ENCODE measurements around the gene FAM234B.

Gene FAM234B

GRCh38 chr12:13084898-13085640 lies 40.9 kb downstream of the FAM234B start:
- Histone ChIP-seq H3K36me3 (ENCODE audit: control insufficient read depth, low read depth, low read length) (peaks cover 17% of the 10 kb centered on the region), H3K9me3 (ENCODE audit: control insufficient read depth, low read depth, low read length) (no peaks in the 10 kb centered on the region), H3K9ac (ENCODE audit: low read length) (no peak overlapping the region), H3K27me3 (ENCODE audit: control insufficient read depth, insufficient read depth, low read length) (no peaks in the 10 kb centered on the region), H3K27ac (ENCODE audit: low read length) (no peak overlapping the region), H3K4me3 (ENCODE audit: low read length) (no peak overlapping the region), H3K4me1 (ENCODE audit: control insufficient read depth, low read depth, low read length) (peaks cover 29% of the 10 kb centered on the region)

- no peak overlapping the region for H3K27ac ChIP-seq (ENCODE audit: low read length)
- peaks cover 29% of the 10 kb centered on the region for H3K4me1 ChIP-seq (ENCODE audit: control insufficient read depth, low read depth, low read length)
- peaks cover 6% of the 10 kb centered on the region for H3K36me3 ChIP-seq (ENCODE audit: control insufficient read depth, low read depth, low read length)
- no peaks in the 10 kb centered on the region for H3K9me3 ChIP-seq (ENCODE audit: control insufficient read depth, low read depth, low read length)
- no peaks in the 10 kb centered on the region for H3K27me3 ChIP-seq (ENCODE audit: control insufficient read depth, insufficient read depth, low read length)
- no peak overlapping the region for H3K9ac ChIP-seq (ENCODE audit: low read length)
- H3K4me3 ChIP-seq (ENCODE audit: low read length), result no peak overlapping the region
Measured at GRCh38 chr12:13085968-13086686, 41.9 kb downstream of the FAM234B start.

- Histone ChIP-seq H3K9ac (ENCODE audit: low read length) (peak overlapping the region; percentile 20), H3K9me3 (ENCODE audit: control insufficient read depth, low read depth, low read length) (no peaks in the 10 kb centered on the region), H3K36me3 (ENCODE audit: control insufficient read depth, low read depth, low read length) (peaks cover 4% of the 10 kb centered on the region), H3K27me3 (ENCODE audit: control insufficient read depth, insufficient read depth, low read length) (no peaks in the 10 kb centered on the region), H3K4me3 (ENCODE audit: low read length) (peak overlapping the region; percentile 29), H3K4me1 (ENCODE audit: control insufficient read depth, low read depth, low read length) (peaks cover 34% of the 10 kb centered on the region), H3K27ac (ENCODE audit: low read length) (peak overlapping the region; percentile 43)
Measured at GRCh38 chr12:13087766-13088165, 43.6 kb downstream of the FAM234B start.

GRCh38 chr12:13088496-13088895 lies 44.3 kb downstream of the FAM234B start:
- no peaks in the 10 kb centered on the region for H3K9me3 ChIP-seq (ENCODE audit: control insufficient read depth, low read depth, low read length)
- H3K4me1 ChIP-seq (ENCODE audit: control insufficient read depth, low read depth, low read length), result peaks cover 34% of the 10 kb centered on the region
- H3K36me3 ChIP-seq (ENCODE audit: control insufficient read depth, low read depth, low read length), result no peaks in the 10 kb centered on the region
- H3K9ac ChIP-seq (ENCODE audit: low read length), result peak overlapping the region; percentile 20
- H3K27ac ChIP-seq (ENCODE audit: low read length), result peak overlapping the region; percentile 43
- no peaks in the 10 kb centered on the region for H3K27me3 ChIP-seq (ENCODE audit: control insufficient read depth, insufficient read depth, low read length)
- H3K4me3 ChIP-seq (ENCODE audit: low read length), result peak overlapping the region; percentile 29

- Histone ChIP-seq H3K4me1 (ENCODE audit: control insufficient read depth, low read depth, low read length) (peaks cover 34% of the 10 kb centered on the region), H3K4me3 (ENCODE audit: low read length) (no peak overlapping the region), H3K27me3 (ENCODE audit: control insufficient read depth, insufficient read depth, low read length) (no peaks in the 10 kb centered on the region)
Measured at GRCh38 chr12:13090054-13090453, 45.9 kb downstream of the FAM234B start.

GRCh38 chr12:13091832-13092231 lies 47.7 kb downstream of the FAM234B start:
- Histone ChIP-seq H3K4me1 (ENCODE audit: control insufficient read depth, low read depth, low read length) (peaks cover 31% of the 10 kb centered on the region), H3K36me3 (ENCODE audit: control insufficient read depth, low read depth, low read length) (no peaks in the 10 kb centered on the region), H3K4me3 (ENCODE audit: low read length) (no peak overlapping the region), H3K9me3 (ENCODE audit: control insufficient read depth, low read depth, low read length) (no peaks in the 10 kb centered on the region), H3K27ac (ENCODE audit: low read length) (no peak overlapping the region), H3K9ac (ENCODE audit: low read length) (no peak overlapping the region), H3K27me3 (ENCODE audit: control insufficient read depth, insufficient read depth, low read length) (no peaks in the 10 kb centered on the region)

More at GRCh38 chr12:13090054-13090453, 45.9 kb downstream of the FAM234B start:
- Histone ChIP-seq H3K9ac (ENCODE audit: low read length) (no peak overlapping the region), H3K27ac (ENCODE audit: low read length) (no peak overlapping the region), H3K36me3 (ENCODE audit: control insufficient read depth, low read depth, low read length) (no peaks in the 10 kb centered on the region), H3K9me3 (ENCODE audit: control insufficient read depth, low read depth, low read length) (no peaks in the 10 kb centered on the region)

GRCh38 chr12:13093191-13093847 lies 49.1 kb downstream of the FAM234B start:
- Histone ChIP-seq H3K4me3 (ENCODE audit: low read length) (no peak overlapping the region), H3K27ac (ENCODE audit: low read length) (no peak overlapping the region), H3K9ac (ENCODE audit: low read length) (no peak overlapping the region), H3K27me3 (ENCODE audit: control insufficient read depth, insufficient read depth, low read length) (no peaks in the 10 kb centered on the region), H3K4me1 (ENCODE audit: control insufficient read depth, low read depth, low read length) (peaks cover 20% of the 10 kb centered on the region), H3K9me3 (ENCODE audit: control insufficient read depth, low read depth, low read length) (no peaks in the 10 kb centered on the region), H3K36me3 (ENCODE audit: control insufficient read depth, low read depth, low read length) (no peaks in the 10 kb centered on the region)

- no peak overlapping the region for H3K4me3 ChIP-seq (ENCODE audit: low read length)
- no peaks in the 10 kb centered on the region for H3K9me3 ChIP-seq (ENCODE audit: control insufficient read depth, low read depth, low read length)
- H3K9ac ChIP-seq (ENCODE audit: low read length), result no peak overlapping the region
- H3K27me3 ChIP-seq (ENCODE audit: control insufficient read depth, insufficient read depth, low read length), result no peaks in the 10 kb centered on the region
- H3K36me3 ChIP-seq (ENCODE audit: control insufficient read depth, low read depth, low read length), result no peaks in the 10 kb centered on the region
- H3K27ac ChIP-seq (ENCODE audit: low read length), result no peak overlapping the region
- H3K4me1 ChIP-seq (ENCODE audit: control insufficient read depth, low read depth, low read length), result peaks cover 19% of the 10 kb centered on the region
Measured at GRCh38 chr12:13093848-13094220, 49.7 kb downstream of the FAM234B start.

GRCh38 chr12:13094367-13094766 lies 50.2 kb downstream of the FAM234B start:
- Histone ChIP-seq H3K9me3 (ENCODE audit: control insufficient read depth, low read depth, low read length) (no peaks in the 10 kb centered on the region), H3K36me3 (ENCODE audit: control insufficient read depth, low read depth, low read length) (no peaks in the 10 kb centered on the region), H3K4me3 (ENCODE audit: low read length) (no peak overlapping the region), H3K27me3 (ENCODE audit: control insufficient read depth, insufficient read depth, low read length) (no peaks in the 10 kb centered on the region), H3K9ac (ENCODE audit: low read length) (no peak overlapping the region), H3K27ac (ENCODE audit: low read length) (no peak overlapping the region), H3K4me1 (ENCODE audit: control insufficient read depth, low read depth, low read length) (peaks cover 15% of the 10 kb centered on the region)

- Histone ChIP-seq H3K27ac (ENCODE audit: low read length) (no peak overlapping the region), H3K9ac (ENCODE audit: low read length) (no peak overlapping the region), H3K9me3 (ENCODE audit: control insufficient read depth, low read depth, low read length) (no peaks in the 10 kb centered on the region), H3K36me3 (ENCODE audit: control insufficient read depth, low read depth, low read length) (no peaks in the 10 kb centered on the region), H3K4me3 (ENCODE audit: low read length) (no peak overlapping the region), H3K27me3 (ENCODE audit: control insufficient read depth, insufficient read depth, low read length) (no peaks in the 10 kb centered on the region), H3K4me1 (ENCODE audit: control insufficient read depth, low read depth, low read length) (peaks cover 17% of the 10 kb centered on the region)
Measured at GRCh38 chr12:13095266-13095995, 51.2 kb downstream of the FAM234B start.

GRCh38 chr12:13097491-13098011 lies 53.4 kb downstream of the FAM234B start:
- Histone ChIP-seq H3K9ac (ENCODE audit: low read length) (no peak overlapping the region), H3K36me3 (ENCODE audit: control insufficient read depth, low read depth, low read length) (no peaks in the 10 kb centered on the region), H3K4me1 (ENCODE audit: control insufficient read depth, low read depth, low read length) (peaks cover 26% of the 10 kb centered on the region), H3K27me3 (ENCODE audit: control insufficient read depth, insufficient read depth, low read length) (peaks cover 9% of the 10 kb centered on the region), H3K4me3 (ENCODE audit: low read length) (no peak overlapping the region), H3K27ac (ENCODE audit: low read length) (no peak overlapping the region), H3K9me3 (ENCODE audit: control insufficient read depth, low read depth, low read length) (no peaks in the 10 kb centered on the region)
